GM21619 (cell line): ENCODE measurements around the gene KRTCAP3.

Experiments
- ATAC-seq: cut with Tn5 transposase; IDR thresholded peaks from one replicate; pipeline ENCODE4 v1.9.1; 2021; ENCODE audit not compliant: unreplicated experiment

Gene KRTCAP3

DNA sequence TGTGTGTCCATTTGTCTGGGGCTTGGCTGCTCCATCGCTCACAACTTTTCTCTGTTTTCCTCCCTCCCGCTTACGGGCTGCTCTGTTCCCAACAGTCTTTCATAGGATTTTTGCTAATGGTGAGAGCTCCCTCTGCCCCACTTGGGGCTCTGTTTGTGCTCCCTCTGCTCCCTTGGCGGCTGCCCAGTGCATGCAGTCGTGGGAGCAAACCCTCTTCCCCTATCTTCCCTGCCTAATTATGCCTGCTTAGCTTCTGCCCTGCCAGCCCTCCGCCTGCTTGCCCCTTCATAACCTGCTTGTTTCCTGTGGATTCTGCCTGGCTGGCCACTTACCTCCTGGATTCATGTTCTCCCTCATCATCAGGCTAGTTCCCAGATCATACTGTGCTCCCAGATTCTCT is 6.6 kb upstream of the KRTCAP3 start:
- no peak for ATAC-seq

DNA sequence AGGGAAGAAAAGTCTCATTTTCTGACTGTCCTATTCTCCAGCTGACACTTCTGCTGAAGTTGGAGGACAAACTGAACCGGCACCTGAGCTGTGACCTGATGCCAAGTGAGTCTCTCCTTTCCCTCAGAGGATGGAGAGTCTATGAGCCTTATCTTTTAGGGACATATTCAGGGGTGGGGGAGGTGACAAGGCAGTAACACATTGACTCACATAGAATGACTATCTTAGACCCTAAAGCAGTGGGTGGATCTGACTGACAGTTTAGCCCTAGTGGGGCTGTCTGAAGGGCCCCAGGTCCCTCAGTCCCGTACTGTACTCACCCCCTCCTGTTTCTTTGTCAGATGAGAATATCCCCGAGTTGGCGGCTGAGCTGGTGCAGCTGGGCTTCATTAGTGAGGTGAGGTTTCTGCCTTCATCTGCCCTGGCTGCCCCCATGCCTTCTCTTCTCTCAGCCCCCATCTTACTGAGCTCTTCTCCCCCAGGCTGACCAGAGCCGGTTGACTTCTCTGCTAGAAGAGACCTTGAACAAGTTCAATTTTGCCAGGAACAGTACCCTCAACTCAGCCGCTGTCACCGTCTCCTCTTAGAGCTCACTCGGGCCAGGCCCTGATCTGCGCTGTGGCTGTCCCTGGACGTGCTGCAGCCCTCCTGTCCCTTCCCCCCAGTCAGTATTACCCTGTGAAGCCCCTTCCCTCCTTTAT is 805 bp upstream of the KRTCAP3 start:
- ATAC-seq, result no peak

- no peak for ATAC-seq
Observed at GRCh38 chr2:27442920-27443282, 720 bp downstream of the KRTCAP3 start.

DNA sequence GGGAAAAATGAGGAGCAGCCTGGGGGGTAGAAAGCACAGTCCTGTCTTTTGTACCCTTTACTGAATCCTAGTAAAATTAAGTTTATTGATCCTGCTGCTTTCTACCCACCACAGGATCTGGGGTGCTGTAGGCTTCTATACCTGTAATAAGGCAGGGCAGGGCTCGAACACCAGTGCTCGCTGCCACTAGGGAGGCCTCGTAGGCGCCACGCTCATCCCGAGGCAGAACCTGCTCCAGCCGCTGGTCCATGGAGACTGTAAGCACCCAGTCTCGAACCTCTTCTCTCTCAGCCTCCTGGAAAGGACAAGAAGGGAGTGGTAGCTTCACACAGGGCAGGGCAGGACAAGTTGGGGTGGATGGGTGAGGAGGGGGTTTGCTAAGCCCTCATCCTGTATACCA is 3.0 kb downstream of the KRTCAP3 start:
- no peak for ATAC-seq

- no peak for ATAC-seq
Observed at GRCh38 chr2:27445615-27446014, 3.4 kb downstream of the KRTCAP3 start.

DNA sequence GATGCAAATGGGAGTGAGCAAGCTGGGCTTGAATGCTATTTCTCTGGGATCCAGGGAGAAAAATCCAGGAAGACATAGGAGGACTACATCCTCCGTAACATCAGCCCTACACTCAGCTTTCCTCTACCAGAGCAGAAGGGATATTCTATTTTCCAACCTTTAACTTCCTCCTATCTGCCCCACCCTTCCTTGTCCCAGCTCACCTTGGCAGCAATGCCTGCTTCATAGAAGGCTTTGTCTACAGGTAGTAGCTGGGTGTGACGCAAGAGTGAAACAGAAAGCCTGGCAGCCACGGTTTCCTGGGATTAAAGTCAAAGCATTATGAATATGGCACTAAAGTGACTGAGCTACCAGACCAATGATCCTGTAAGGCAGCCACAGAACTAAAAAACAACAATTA is 3.9 kb downstream of the KRTCAP3 start:
- no peak for ATAC-seq

DNA sequence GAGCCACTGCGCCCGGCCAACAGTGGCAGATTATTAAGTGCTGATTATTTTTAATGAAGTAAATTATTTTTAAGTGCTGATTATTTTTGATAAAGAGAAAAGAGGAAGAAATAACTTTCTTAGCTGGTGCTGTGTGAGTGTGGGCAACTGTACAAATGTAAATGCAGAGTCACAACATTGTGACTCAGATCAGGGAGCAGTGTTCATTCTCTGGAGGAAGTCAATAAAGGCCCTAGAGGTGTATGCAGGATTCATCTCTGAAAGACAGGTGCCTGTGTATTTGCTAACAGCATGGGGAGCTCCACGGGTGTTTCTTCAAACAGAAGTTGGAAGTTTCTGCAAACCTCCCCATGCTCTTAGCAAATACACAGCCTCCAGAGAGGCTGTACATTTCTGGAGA is 6.2 kb downstream of the KRTCAP3 start:
- ATAC-seq, result no peak

DNA sequence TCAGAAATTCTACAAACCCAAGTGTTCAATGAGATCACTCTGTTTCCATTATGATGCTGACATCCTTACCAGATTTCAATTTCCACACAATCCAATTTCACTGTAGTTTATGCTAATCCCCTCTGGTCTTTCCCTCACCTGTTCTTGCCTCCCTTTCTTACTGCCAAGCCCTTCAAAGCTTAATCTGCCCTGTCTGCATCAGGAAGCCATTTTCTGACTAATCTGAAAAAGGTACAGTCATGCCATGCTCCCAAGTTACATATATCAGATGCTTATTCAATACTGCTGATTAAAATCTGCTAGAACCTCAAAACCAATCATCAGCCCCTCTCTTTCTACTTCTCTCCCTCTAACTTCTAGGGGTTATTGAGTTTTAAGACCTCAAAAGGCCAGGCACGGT is 8.9 kb downstream of the KRTCAP3 start:
- no peak for ATAC-seq

- ATAC-seq, result no peak
Observed at GRCh38 chr2:27453968-27454367, 11.8 kb downstream of the KRTCAP3 start.

GRCh38 chr2:27461118-27461517 is 18.9 kb downstream of the KRTCAP3 start:
- ATAC-seq, result no peak

- no peak for ATAC-seq
Observed at GRCh38 chr2:27464443-27464842, 22.3 kb downstream of the KRTCAP3 start.

- no peak for ATAC-seq
Observed at GRCh38 chr2:27471961-27472360, 29.8 kb downstream of the KRTCAP3 start.

GRCh38 chr2:27485496-27485895 is 43.3 kb downstream of the KRTCAP3 start:
- ATAC-seq, result no peak

DNA sequence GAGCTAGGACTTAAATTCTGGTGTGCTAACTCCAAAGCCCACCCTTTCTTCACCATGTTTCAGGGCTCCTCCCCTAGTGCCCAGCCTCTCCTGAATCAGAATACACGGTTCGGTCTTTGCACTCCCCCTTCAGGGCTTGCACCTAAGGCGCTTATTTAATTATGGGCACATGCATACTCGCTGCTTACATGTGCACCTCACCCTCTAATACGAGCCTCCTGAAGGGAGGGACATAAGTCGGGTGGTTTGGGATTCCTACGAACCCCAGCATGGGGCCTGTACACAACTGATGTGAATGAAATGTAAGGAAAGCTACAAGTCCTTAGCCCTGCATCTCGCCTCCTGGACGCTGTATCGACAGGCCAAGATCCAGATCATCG is 46.9 kb downstream of the KRTCAP3 start:
- ATAC-seq, result no peak

DNA sequence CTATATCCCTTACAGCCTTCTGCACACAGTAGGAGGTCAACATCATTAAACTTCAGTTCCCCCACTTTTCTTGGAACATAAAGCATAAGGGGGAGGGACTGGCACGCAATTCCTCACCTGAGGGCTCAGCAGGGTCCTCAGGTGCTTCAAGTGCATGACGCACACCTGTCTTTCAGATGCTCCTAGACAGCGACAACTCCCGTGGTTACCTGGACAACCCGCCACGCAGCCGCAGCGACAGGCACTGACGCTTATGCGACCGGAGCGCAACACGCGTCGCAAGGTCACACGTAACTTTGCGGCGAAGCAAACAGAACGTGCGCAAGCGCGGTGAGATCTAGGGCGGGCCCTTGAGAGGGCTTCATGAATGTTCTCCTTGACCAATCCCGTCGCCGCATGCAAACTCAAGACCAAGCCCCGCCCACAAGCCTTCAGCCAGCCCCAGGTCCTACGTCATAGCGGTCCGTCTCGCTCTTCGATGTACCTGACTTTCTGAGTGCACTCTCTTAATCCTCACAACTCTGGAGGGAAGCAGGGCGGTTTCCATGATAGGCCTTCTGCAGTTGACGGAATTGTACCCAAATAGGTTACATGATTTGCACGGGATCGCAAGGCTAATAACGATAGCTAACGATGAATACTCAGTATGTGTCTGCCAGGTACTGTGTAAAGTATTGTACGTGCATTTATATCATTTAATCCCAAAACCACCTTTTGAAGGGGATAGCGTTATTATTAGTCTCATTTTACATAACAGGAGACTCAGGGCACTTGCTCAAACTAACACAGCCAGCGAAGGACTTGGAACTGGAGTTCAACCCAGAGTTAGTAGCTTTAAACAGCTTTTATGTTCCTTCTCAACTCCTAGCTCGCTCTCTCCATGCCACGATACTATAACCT is 47.6 kb downstream of the KRTCAP3 start, which contains the start of gene IFT172:
Gene IFT172, minus strand, starts transcription at position 246 of the 900 bp plus-strand sequence. Its CDS starts 90 bp downstream, at position 156.
- peak; percentile 89 for ATAC-seq

GRCh38 chr2:27492557-27492956 is 50.4 kb downstream of the KRTCAP3 start:
- no peak for ATAC-seq

GRCh38 chr2:27493948-27494283 is 51.7 kb downstream of the KRTCAP3 start:
- no peak for ATAC-seq
